Esophagus squamous epithelium (tissue), 5 donors: Measurements from ENCODE around the gene ZCRB1. TPM values are rescaled to one million over a fixed set of nuclear protein-coding genes. Genes with fewer than 3 reads are reported as not detected.

Source experiments
- DNase-seq: peaks from one replicate; lab custom pipeline; 2025; lab: John Stamatoyannopoulos, UW
- H3K27ac ChIP-seq, 4 donors: fragments of 200-600 bp; sonication (generic); one replicate each; pipeline ENCODE4 v1.5.1; 2016 to 2019; ENCODE audit warnings: mild to moderate bottlenecking in 1 of 4
- H3K27me3 ChIP-seq, 4 donors: fragments of 200-600 bp; sonication (generic); 1 replicate in 3 of 4; 2 replicates in 1 of 4; pipeline versions ENCODE4 v1.5.1 to v1.6.0; 2017 to 2021; ENCODE audit warnings: antibody characterized with exemption in 1 of 4
- H3K36me3 ChIP-seq, 3 donors: fragments of 200-600 bp; sonication (generic); one replicate each; pipeline ENCODE4 v1.5.1; 2016 to 2019
- H3K4me1 ChIP-seq, 3 donors: fragments of 200-600 bp; sonication (generic); one replicate each; pipeline ENCODE4 v1.5.1; 2017 to 2019
- H3K4me3 ChIP-seq, 4 donors: fragments of 200-600 bp; sonication (generic); 1 replicate in 3 of 4; 2 replicates in 1 of 4; pipeline ENCODE4 v1.5.1; 2016 to 2019; ENCODE audit warnings: mild to moderate bottlenecking in 2 of 4, moderate library complexity in 1 of 4
- H3K9me3 ChIP-seq, 3 donors: fragments of 200-600 bp; sonication (generic); one replicate each; pipeline ENCODE4 v1.5.1; 2016 to 2019
- CTCF ChIP-seq, 6 experiments: fragments of 450-650 bp in 4 of 6; fragments of 200-600 bp in 2 of 6; sonication (generic) in 2 of 6; IDR thresholded peaks; one replicate each; pipeline ENCODE4 v1.5.1; 2016 to 2019; ENCODE audit warnings: antibody characterized with exemption in 6 of 6, mild to moderate bottlenecking in 4 of 6, moderate library complexity in 4 of 6
- POLR2A ChIP-seq, 4 donors: fragments of 450-650 bp; IDR thresholded peaks; one replicate each; pipeline ENCODE4 v1.6.1; 2017; ENCODE audit warnings: antibody characterized with exemption in 4 of 4, mild to moderate bottlenecking in 4 of 4, moderate library complexity in 3 of 4
- WGBS, 2 donors: methylation state at CpG; one replicate each; pipeline ENCODE4 v1.1.5; 2018; 5-methylcytosine and 5-hydroxymethylcytosine counted together
- intact Hi-C: fragments of 100-400 bp; cut with DNase I; formaldehyde crosslinking; loops from one replicate; pipeline ENCODE4 v1.15.0; 2022
- total RNA-seq, 4 donors: library from RNA; depleted of rRNA; stranded (reverse); fragments of >200 nt; gene quantifications; one replicate each; pipeline ENCODE4 v1.1.0, GENCODE V29; 2016
- donor health status: DM: yes; HTN: yes; CAD: no.

Gene ZCRB1
- total RNA-seq, 4 donors from 2014 or later: 7.7 to 22.5 (median 17.8) TPM

GRCh38 chr12:42326541-42327226, 790 bp upstream of the ZCRB1 start:
- intact Hi-C loops: no loop called here
- H3K27me3 ChIP-seq: no peaks in the 10 kb centered on the region
- no peaks in the 10 kb centered on the region for H3K9me3 ChIP-seq
- H3K4me1 ChIP-seq: peaks cover 14 to 58% (median 15%) of the 10 kb centered on the region in 3 donors
- H3K4me3 ChIP-seq: peak overlapping the region; percentile 65 to 93 (median 84)
- no peak for TF ChIP-seq POLR2A (IDR thresholded peaks at IDR 0.05)
- TF ChIP-seq CTCF (IDR thresholded peaks at IDR 0.05): no peak
- H3K36me3 ChIP-seq: peaks cover 0 to 26% (median 0%) of the 10 kb centered on the region in 3 donors
- DNase-seq: no peak
- peak overlapping the region; percentile 88 to 94 (median 93) for H3K27ac ChIP-seq
- WGBS, 2 donors: 4 to 6% methylated on average over 13 of the region's 13 CpGs

GRCh38 chr12:42325326-42325652, 605 bp downstream of the ZCRB1 start:
- H3K27ac ChIP-seq: peak overlapping the region; percentile 88 to 94 (median 93)
- H3K36me3 ChIP-seq: peaks cover 0 to 40% (median 0%) of the 10 kb centered on the region in 3 donors
- no peak for TF ChIP-seq POLR2A (IDR thresholded peaks at IDR 0.05)
- no peak for TF ChIP-seq CTCF (IDR thresholded peaks at IDR 0.05)
- H3K4me1 ChIP-seq: peaks cover 14 to 53% (median 15%) of the 10 kb centered on the region in 3 donors
- no peak for DNase-seq
- peak overlapping the region; percentile 65 to 93 (median 84) for H3K4me3 ChIP-seq
- intact Hi-C loops: no loop called here
- WGBS, 2 donors: 22 to 26% methylated on average over 7 of the region's 7 CpGs
- H3K9me3 ChIP-seq: no peaks in the 10 kb centered on the region
- no peaks in the 10 kb centered on the region for H3K27me3 ChIP-seq

- Histone ChIP-seq H3K4me1 (peaks cover 14 to 38% (median 15%) of the 10 kb centered on the region in 3 donors), H3K27me3 (no peaks in the 10 kb centered on the region), H3K4me3 (no peak overlapping the region), H3K9me3 (no peaks in the 10 kb centered on the region), H3K27ac (no peak overlapping the region), H3K36me3 (peaks cover 0 to 40% (median 0%) of the 10 kb centered on the region in 3 donors)
- intact Hi-C loops: no loop called here
- 86 to 92% methylated on average over 6 of the region's 6 CpGs for WGBS, 2 donors
- DNase-seq: no peak
- TF ChIP-seq POLR2A (IDR thresholded peaks at IDR 0.05) (no peak), CTCF (IDR thresholded peaks at IDR 0.05) (no peak)
Measured at GRCh38 chr12:42323856-42324255, 2.0 kb downstream of the ZCRB1 start.

- no peak overlapping the region for H3K27ac ChIP-seq
- no peak overlapping the region for H3K4me3 ChIP-seq
- intact Hi-C loops: no loop called here
- H3K9me3 ChIP-seq: no peaks in the 10 kb centered on the region
- no peak for DNase-seq
- H3K27me3 ChIP-seq: no peaks in the 10 kb centered on the region
- TF ChIP-seq POLR2A (IDR thresholded peaks at IDR 0.05): no peak
- no peak for TF ChIP-seq CTCF (IDR thresholded peaks at IDR 0.05)
- peaks cover 13 to 25% (median 13%) of the 10 kb centered on the region in 3 donors for H3K4me1 ChIP-seq
- H3K36me3 ChIP-seq: peaks cover 0 to 52% (median 0%) of the 10 kb centered on the region in 3 donors
Measured at GRCh38 chr12:42322567-42322966, 3.3 kb downstream of the ZCRB1 start.

GRCh38 chr12:42320796-42321195, 5.1 kb downstream of the ZCRB1 start:
- DNase-seq: no peak
- Histone ChIP-seq H3K9me3 (no peaks in the 10 kb centered on the region), H3K27me3 (no peaks in the 10 kb centered on the region), H3K36me3 (peaks cover 0 to 70% (median 7%) of the 10 kb centered on the region in 3 donors), H3K27ac (no peak overlapping the region), H3K4me3 (no peak overlapping the region), H3K4me1 (peaks cover 3 to 15% (median 3%) of the 10 kb centered on the region in 3 donors)
- no peak for TF ChIP-seq POLR2A (IDR thresholded peaks at IDR 0.05)
- TF ChIP-seq CTCF (IDR thresholded peaks at IDR 0.05): no peak
- intact Hi-C loops: no loop called here
